NCI-H524 (cell line): Measurements from ENCODE around the gene VTI1A.

Experiments
- DNase-seq, 2 experiments: peaks; one replicate each; lab custom pipeline; 2025; lab: John Stamatoyannopoulos, UW

Gene VTI1A

DNA sequence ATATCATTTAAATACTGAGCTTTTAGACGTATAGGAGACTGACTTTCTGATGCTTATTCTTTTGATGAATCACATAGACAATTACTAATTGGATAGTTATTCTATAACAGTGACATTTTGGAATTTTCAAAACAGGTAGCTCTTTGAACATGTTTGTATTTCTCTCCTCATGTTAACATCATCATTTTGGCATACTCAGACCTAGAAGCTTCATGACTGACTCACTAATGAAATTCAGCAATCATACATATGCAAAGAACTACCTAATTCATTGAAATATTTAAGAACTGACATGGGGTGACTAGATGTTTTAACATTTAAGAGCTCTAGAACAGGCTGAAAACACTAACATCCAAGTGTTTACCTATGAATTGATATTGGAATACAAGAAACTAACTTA, 192.3 kb downstream of the VTI1A start:
- no peak for DNase-seq

DNA sequence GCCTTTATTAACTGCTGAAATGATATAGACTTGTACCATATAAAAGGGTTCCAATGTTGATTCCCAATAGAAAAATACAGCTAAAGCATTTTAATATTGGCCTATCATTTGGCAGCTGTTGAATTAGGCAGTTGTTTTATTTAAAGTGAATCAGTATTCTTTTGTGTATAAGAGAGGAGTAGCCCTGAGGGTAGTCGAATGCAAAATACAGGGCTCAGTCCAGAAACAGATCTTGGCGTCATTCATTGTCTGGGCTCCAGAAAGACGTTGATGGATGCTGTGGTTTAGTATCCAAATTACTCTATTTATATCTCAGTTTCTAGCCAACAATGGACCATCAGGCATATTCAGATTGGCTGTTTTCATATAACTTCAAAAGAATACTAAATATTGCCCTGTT, 193.6 kb downstream of the VTI1A start:
- DNase-seq: no peak

- DNase-seq: no peak
Measured at GRCh38 chr10:112643600-112644264, 196.7 kb downstream of the VTI1A start.

DNA sequence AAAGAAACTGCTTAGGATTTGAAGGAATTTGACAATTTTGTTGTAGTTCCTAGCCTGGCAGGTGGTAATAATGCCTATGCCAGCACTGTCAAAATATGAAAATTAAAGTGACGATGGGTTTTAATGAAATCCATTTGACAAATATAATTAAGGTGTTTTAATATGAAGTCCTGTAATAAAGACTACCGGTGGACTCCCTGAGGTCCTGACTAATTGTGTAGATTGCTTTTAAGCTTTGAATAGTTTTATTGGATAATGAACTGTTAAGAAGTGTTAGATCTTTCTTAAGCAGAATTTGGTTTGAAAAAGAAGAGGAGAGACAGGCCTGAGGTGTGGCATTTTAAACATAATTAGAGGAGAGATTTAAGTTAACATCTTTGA, 197.2 kb downstream of the VTI1A start:
- DNase-seq: no peak

- DNase-seq: no peak
Measured at GRCh38 chr10:112649006-112649821, 202.2 kb downstream of the VTI1A start.

DNA sequence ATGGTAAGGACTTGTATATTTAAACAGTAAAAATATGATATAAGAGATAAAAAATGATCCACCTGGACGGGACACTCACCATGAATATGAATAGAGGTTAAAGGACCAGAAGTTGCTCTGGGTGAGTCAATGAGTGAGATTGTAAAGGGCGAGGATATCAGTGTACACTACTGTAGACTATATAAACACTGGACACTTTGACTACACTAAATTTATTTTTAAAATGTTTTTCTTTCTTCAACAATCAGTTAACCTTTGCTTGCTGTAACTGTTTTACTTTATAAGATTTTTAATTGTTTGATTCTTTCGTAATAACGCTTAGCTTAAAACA, 202.8 kb downstream of the VTI1A start:
- no peak for DNase-seq

DNA sequence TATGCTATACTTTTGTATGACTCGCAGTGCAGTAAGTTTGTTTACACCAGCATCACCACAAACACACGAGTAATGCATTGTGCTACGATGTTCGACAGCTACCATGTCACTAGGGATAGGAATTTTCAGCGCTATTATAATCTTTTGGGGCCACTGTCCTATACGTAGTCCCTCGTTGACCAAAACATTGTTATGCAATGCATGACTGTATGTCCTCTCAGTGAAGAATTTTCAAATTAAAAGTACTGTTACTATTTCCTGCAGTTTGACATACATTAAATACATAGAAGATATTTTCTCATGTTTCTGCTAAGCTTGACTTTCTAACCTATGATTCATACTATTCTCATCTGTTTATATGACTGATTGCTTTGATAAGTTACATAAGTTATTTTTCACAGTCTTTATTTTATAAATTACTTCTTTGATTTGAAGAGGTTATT, 203.6 kb downstream of the VTI1A start:
- no peak for DNase-seq

DNA sequence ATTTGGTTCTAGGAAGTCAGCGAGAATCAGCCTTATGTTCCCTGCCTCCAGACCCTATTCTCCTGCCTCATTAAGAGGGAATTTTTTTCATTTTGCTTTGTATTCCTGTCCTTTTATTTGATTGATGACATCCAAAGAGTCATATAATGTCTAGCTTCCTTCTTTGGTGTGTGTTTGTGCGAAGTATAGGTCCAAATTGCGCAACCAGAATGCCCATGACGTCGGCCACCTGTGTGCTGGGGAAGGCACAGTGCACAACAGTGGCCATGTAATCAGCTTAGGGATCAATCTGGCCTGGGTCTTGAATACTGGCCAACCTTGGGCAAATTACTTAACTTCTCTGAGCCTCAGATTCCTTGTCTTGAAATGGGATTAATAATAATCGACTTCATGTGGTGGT, 206.2 kb downstream of the VTI1A start:
- no peak for DNase-seq

- DNase-seq: no peak
Measured at GRCh38 chr10:112653851-112654250, 206.8 kb downstream of the VTI1A start.

GRCh38 chr10:112654794-112655193, 207.8 kb downstream of the VTI1A start:
- no peak for DNase-seq

DNA sequence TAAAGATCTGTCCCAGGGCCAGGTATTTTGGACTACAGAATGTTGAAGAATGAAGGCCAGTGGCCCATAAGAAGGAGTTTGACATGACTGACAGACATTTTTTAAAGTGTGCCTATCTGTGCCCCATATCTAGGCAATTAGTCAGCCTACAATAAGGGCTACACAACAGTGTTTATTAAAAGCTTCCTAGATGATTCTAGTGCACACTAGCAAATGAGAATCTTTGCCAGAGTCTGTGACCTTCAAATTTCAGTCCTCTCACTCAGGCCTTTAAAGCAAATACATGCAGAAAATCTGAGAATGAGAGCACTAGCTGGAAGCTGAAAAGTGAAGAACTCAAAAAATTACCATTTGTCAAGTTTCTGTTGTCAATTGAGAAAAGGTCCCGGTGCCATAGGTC, 208.7 kb downstream of the VTI1A start:
- DNase-seq: no peak

- DNase-seq: no peak
Measured at GRCh38 chr10:112658465-112658864, 211.4 kb downstream of the VTI1A start.

DNA sequence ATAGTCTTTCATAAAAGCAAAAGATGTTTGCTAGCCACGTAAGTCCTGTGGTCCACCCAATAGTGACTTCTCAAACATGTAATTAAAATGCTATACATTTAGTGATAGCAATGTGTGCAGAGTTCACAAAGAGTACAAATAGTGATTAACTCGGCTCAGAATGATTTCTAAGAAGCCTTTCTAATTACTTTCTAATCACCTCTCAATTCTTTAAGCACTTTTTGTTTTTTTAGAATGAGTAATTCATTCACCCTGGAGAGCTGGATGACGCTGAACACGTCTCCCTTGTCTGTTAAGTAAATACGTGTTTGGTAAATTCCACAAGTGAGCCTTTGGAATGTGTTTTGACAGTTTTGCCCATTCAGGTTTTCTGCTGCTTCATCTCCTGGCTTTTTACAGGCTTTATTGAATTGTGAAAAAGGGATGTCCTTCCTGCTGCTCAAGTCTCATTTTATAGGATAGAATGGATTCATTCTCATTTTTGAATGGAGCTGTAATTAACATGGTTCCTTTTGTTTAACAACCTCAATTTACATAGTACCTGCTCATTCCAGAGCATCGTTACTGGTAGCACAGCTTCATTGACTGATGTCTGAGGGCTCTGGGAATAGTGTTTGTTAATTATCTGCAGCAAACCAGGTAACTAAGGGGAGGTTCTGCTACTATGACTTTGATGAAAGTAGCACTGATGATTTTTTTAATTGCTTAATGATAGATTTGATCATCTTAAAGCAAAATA, 212.1 kb downstream of the VTI1A start:
- no peak for DNase-seq

- DNase-seq: no peak
Measured at GRCh38 chr10:112663234-112664125, 216.5 kb downstream of the VTI1A start.

- DNase-seq: no peak
Measured at GRCh38 chr10:112666094-112666493, 219.1 kb downstream of the VTI1A start.

DNA sequence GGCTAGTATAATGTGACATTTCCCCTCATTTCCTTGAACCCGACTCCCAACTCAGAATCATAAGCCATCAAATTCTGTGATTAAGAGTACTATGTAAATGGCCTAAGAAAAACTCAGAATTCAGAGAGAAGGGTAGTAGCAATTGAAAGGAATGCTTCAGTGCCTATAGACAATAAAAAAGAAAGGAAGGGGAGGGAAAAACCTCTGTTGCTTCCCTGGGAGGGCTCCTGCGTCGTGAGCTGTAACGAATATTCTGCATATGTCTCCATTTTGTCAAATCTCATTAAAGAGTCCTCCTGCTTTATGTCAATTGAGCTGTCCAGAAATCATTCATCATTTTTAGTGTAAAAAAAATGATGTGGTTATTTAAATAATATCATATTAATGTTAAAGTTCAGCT, 223.0 kb downstream of the VTI1A start:
- no peak for DNase-seq

DNA sequence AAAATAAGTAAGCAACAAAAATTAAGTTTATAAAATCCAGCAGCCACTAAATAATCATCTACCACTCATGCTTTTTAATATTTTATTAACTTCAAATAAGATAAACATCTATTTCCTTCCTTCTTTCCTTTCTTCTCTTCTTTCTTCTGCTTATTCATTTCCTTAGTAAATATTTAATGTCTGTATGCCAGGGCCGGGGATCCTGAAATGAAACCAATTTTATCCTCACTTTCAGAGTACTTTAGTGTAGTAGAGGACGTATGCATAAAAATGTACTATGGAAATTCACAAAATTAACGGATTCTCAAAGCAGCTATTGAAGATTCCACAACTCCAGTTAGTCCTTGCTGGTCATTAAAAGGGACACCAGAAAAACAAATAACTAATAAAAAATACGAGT, 224.7 kb downstream of the VTI1A start:
- DNase-seq: no peak

DNA sequence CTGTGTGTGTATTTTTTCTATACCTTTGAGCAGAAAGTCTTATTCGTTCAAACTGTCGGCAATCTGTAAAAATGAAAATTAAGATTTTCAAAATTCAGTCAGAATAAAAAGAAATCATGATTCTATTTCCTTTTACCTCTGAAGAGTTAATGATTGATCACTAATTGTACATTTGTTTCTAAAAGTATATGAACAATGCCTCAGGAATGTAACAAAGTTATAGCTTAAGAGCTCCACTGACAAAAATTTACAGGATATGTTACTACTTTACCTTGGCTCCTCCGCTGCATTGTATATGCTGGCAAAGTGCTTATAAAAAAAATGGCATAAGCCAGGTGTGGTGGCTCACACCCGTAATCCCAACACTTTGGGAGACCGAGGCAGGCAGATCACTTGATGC, 225.7 kb downstream of the VTI1A start:
- no peak for DNase-seq

- DNase-seq: no peak
Measured at GRCh38 chr10:112675560-112676083, 228.6 kb downstream of the VTI1A start.

DNA sequence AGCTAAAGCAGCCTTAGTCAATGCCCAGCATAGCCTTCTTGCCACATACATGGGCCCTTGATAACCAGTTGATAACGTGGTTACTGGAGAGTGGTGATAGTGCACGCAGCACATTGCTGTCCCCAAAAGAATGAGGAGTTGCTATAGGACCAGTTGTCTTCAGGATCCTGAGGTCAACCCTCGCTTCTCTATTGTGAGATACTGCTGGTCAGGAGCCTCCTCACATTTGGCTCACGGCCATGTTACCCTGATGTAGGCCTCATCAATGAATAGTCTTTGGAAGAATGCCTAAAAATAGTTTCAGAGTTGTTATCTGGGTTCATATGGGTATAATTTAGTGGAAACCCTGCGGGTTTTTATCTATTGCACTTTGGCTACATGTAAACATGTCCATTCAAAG, 230.7 kb downstream of the VTI1A start:
- DNase-seq: no peak

DNA sequence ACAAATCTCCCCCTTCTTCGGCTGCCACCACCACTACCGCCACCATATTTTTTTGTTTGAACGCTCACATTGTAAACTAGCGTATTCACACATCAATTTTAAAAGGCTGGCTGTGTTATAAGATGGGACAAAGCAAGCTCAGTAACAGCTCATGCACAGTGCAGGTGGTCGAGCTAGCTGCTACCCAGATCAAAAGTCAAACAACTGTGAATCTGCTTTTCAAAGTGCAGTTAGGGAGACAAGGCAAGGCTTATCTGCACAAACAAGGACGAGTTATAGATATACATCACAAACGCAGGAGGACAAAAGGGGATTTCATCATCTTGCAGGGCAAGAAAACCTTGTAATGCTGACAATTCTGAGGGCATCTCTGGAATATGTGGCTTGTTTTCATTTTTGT, 231.6 kb downstream of the VTI1A start:
- no peak for DNase-seq

DNA sequence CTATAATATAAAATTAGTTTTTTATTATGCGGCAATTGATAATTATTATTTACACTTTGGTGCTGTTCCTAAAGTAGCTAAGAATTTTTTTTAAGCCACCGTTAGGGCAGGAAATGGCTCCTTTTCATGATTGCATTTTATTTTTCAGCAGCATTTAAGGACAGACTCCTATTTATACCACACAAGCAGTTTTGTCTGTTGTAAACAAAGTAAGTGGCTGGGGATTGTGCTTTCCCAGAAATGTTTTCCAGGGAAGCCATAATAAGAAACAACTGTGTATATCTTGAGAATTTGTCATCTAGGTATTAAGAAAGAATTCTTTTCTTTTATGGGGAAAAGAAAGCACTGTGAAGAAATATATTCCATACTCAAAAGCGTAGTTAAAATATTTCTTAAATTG, 232.0 kb downstream of the VTI1A start:
- no peak for DNase-seq
